Lung (tissue), 12 donors: Measurements from ENCODE around the gene MIPEP. TPM values are rescaled to one million over a fixed set of nuclear protein-coding genes. Genes with fewer than 3 reads are reported as not detected.

Experiments used
- ATAC-seq: fragments of 200-7000 bp; cut with Tn5 transposase; one replicate; pipeline ENCODE4 v1.9.1; 2020; ENCODE audit warnings: moderate number of reproducible peaks; ENCODE audit not compliant: insufficient read depth, low FRiP score
- DNase-seq, 3 donors: peaks; one replicate each; pipeline ENCODE4 v3.0.0-alpha.2; 2013 to 2017
- H3K27ac ChIP-seq, 2 donors: one replicate each; pipeline ENCODE4 v1.5.1; 2013; ENCODE audit warnings: mild to moderate bottlenecking in 2 of 2, moderate library complexity in 2 of 2, control low read depth in 1 of 2, inconsistent platforms in 1 of 2, low read depth in 1 of 2, low read length in 1 of 2
- H3K27me3 ChIP-seq, 3 donors: one replicate each; pipeline ENCODE4 v1.5.1; 2013; ENCODE audit warnings: low read length in 2 of 3; ENCODE audit not compliant: control insufficient read depth in 3 of 3, insufficient read depth in 3 of 3
- H3K36me3 ChIP-seq, 4 donors: one replicate each; pipeline ENCODE4 v1.5.1; 2013; ENCODE audit warnings: low read length in 4 of 4, mild to moderate bottlenecking in 1 of 4, moderate library complexity in 1 of 4; ENCODE audit not compliant: control insufficient read depth in 4 of 4, insufficient read depth in 4 of 4
- H3K4me1 ChIP-seq, 5 donors: one replicate each; pipeline ENCODE4 v1.5.1; 2013; ENCODE audit warnings: low read length in 5 of 5, mild to moderate bottlenecking in 2 of 5, moderate library complexity in 1 of 5; ENCODE audit not compliant: control insufficient read depth in 5 of 5, insufficient read depth in 5 of 5
- H3K4me3 ChIP-seq: one replicate; pipeline ENCODE4 v1.5.1; 2013; ENCODE audit warnings: mild to moderate bottlenecking, control low read depth, moderate library complexity
- H3K9ac ChIP-seq, 2 donors: one replicate each; pipeline ENCODE4 v1.5.1; 2013; ENCODE audit warnings: low read length in 2 of 2, control low read depth in 1 of 2; ENCODE audit not compliant: insufficient read depth in 1 of 2
- H3K9me3 ChIP-seq, 4 donors: one replicate each; pipeline ENCODE4 v1.5.1; 2013; ENCODE audit warnings: low read length in 3 of 4, mild to moderate bottlenecking in 1 of 4, moderate library complexity in 1 of 4; ENCODE audit not compliant: control insufficient read depth in 4 of 4, insufficient read depth in 3 of 4
- CTCF ChIP-seq: IDR thresholded peaks from 2 replicates; pipeline ENCODE4 v1.5.1; 2012; ENCODE audit warnings: mild to moderate bottlenecking; ENCODE audit errors: control extremely low read depth, extremely low read depth
- WGBS, 2 donors: extraction: QIAGEN DNeasy Blood & Tissue Kit; methylation state at CpG; one replicate each; pipeline ENCODE4 v1.1.7; 2013; 5-methylcytosine and 5-hydroxymethylcytosine counted together
- polyA plus RNA-seq, 2 donors: library from polyadenylated mRNA; stranded (reverse); fragments of 200-250 nt; gene quantifications; one replicate each; pipeline ENCODE4 v1.2.1, GENCODE V29; 2013
- total RNA-seq, 2 donors: library from RNA; depleted of rRNA in 1 of 2; stranded (reverse); fragments of >200 nt in 1 of 2; gene quantifications; one replicate each; pipeline ENCODE4 v1.2.1, GENCODE V29; 2014 to 2021
- donor health status: control.
- donor health status: control.
- donor health status: Bipolar disorder and iron deficiency.
- donor health status: healthy.
- donor health status: DM: yes; HTN: yes; CAD: no.

The MIPEP gene
- total and polyA plus RNA-seq, 4 donors: 12.9 to 35.1 (median 25.3) TPM

- no peak overlapping the region for H3K9ac ChIP-seq
- H3K36me3 ChIP-seq: peaks cover 0 to 6% (median 0%) of the 10 kb centered on the region in 4 donors
- no peak overlapping the region for H3K4me3 ChIP-seq
- peaks cover 0 to 44% (median 12%) of the 10 kb centered on the region in 5 donors for H3K4me1 ChIP-seq
- H3K9me3 ChIP-seq: no peaks in the 10 kb centered on the region
- no peaks in the 10 kb centered on the region for H3K27me3 ChIP-seq
- no peak overlapping the region for H3K27ac ChIP-seq
- TF ChIP-seq CTCF: no peak
- DNase-seq (no peak), ATAC-seq (no peak)
- WGBS, 2 donors: 88 to 93% methylated on average over 1 of the region's 1 CpG
These were observed 80.4 kb downstream of the MIPEP start for GRCh38 chr13:23808803-23809202.

- no peak overlapping the region for H3K27ac ChIP-seq
- H3K36me3 ChIP-seq: peaks cover 0 to 6% (median 0%) of the 10 kb centered on the region in 4 donors
- H3K4me3 ChIP-seq: no peak overlapping the region
- H3K9ac ChIP-seq: no peak overlapping the region
- peak in 2 of 3 donors; percentile 31 to 71 for DNase-seq
- no peaks in the 10 kb centered on the region for H3K9me3 ChIP-seq
- peaks cover 0 to 38% (median 9%) of the 10 kb centered on the region in 5 donors for H3K4me1 ChIP-seq
- ATAC-seq: no peak
- no peaks in the 10 kb centered on the region for H3K27me3 ChIP-seq
- TF ChIP-seq CTCF: no peak
- WGBS, 2 donors: 63 to 64% methylated on average over 4 of the region's 4 CpGs
These were observed 82.2 kb downstream of the MIPEP start for GRCh38 chr13:23806874-23807526.

GRCh38 chr13:23805821-23806220 is 83.4 kb downstream of the MIPEP start:
- Histone ChIP-seq H3K36me3 (peaks cover 0 to 8% (median 0%) of the 10 kb centered on the region in 4 donors), H3K9me3 (no peaks in the 10 kb centered on the region), H3K27me3 (no peaks in the 10 kb centered on the region), H3K4me3 (no peak overlapping the region), H3K27ac (no peak overlapping the region), H3K4me1 (peaks cover 0 to 26% (median 0%) of the 10 kb centered on the region in 5 donors), H3K9ac (no peak overlapping the region)
- TF ChIP-seq CTCF: no peak
- WGBS, 2 donors: 91 to 95% methylated on average over 1 of the region's 1 CpG
- no peak for DNase-seq
- ATAC-seq: no peak
